Transverse colon (tissue), 4 donors: ENCODE data around the gene UNC5B. TPM values are rescaled to one million over a fixed set of nuclear protein-coding genes. Genes with fewer than 3 reads are reported as not detected.
A peak's percentile ranks its signal among the peaks of the same experiment; 100 is the strongest.

ENCODE experiments used
- DNase-seq: peaks from one replicate; pipeline ENCODE4 v3.0.0-alpha.2; 2019
- H3K27ac ChIP-seq, 4 donors: fragments of 200-600 bp; sonication (generic); 2 replicates each; pipeline ENCODE4 v1.5.1; 2016 to 2018; ENCODE audit warnings: inconsistent platforms in 4 of 4
- H3K27me3 ChIP-seq: fragments of 200-600 bp; sonication (generic); 2 replicates; pipeline ENCODE4 v1.5.1; 2017; ENCODE audit warnings: inconsistent platforms
- H3K36me3 ChIP-seq, 4 donors: fragments of 200-600 bp; sonication (generic); 2 replicates each; pipeline ENCODE4 v1.5.1; 2017 to 2019; ENCODE audit warnings: inconsistent platforms in 4 of 4
- H3K4me1 ChIP-seq, 4 donors: fragments of 200-600 bp; sonication (generic); 2 replicates each; pipeline ENCODE4 v1.5.1; 2017 to 2020; ENCODE audit warnings: inconsistent platforms in 4 of 4
- H3K4me3 ChIP-seq, 4 donors: fragments of 200-600 bp; sonication (generic); 1 replicate in 1 of 4; 2 replicates in 3 of 4; pipeline versions ENCODE4 v1.5.1 to v1.6.1; 2017 to 2019; ENCODE audit warnings: inconsistent platforms in 4 of 4
- H3K9me3 ChIP-seq, 2 donors: fragments of 200-600 bp; sonication (generic); 2 replicates each; pipeline ENCODE4 v1.5.1; 2017 to 2019; ENCODE audit warnings: inconsistent platforms in 2 of 2
- CTCF ChIP-seq, 5 experiments: fragments of 200-600 bp in 3 of 5; fragments of 450-650 bp in 2 of 5; sonication (generic) in 3 of 5; IDR thresholded peaks; 1 replicate in 2 of 5; 2 replicates in 3 of 5; pipeline ENCODE4 v1.5.1; 2016 to 2017; ENCODE audit warnings: antibody characterized with exemption in 5 of 5, inconsistent platforms in 3 of 5, mild to moderate bottlenecking in 2 of 5, moderate library complexity in 1 of 5
- EP300 ChIP-seq: sonication (generic); formaldehyde crosslinking; IDR thresholded peaks from one replicate; pipeline ENCODE4 v1.6.1; 2017; ENCODE audit warnings: antibody characterized with exemption, low read depth
- POLR2A ChIP-seq: fragments of 450-650 bp; IDR thresholded peaks from one replicate; pipeline ENCODE4 v1.6.1; 2016; ENCODE audit warnings: antibody characterized with exemption, mild to moderate bottlenecking, moderate library complexity
- POLR2AphosphoS5 ChIP-seq, 3 donors: sonication (generic); formaldehyde crosslinking; IDR thresholded peaks; one replicate each; pipeline ENCODE4 v1.6.1; 2016; ENCODE audit warnings: antibody characterized with exemption in 3 of 3
- WGBS, 2 donors: methylation state at CpG; one replicate each; pipeline ENCODE4 v1.1.5; 2018; ENCODE audit warnings: low coverage in 1 of 2; 5-methylcytosine and 5-hydroxymethylcytosine counted together
- in situ Hi-C, 4 donors: fragments of 200-750 bp; cut with MboI; loops; one replicate each; pipeline versions ENCODE4 v1.15.0 to v1.15.1; 2017; ENCODE audit warnings: low sequenced_read_pairs in 3 of 4, low pct_ligation_motif_present in 1 of 4, low pct_unique_long_range_greater_than_20kb in 1 of 4
- intact Hi-C: fragments of 100-400 bp; cut with DNase I; formaldehyde crosslinking; loops from one replicate; pipeline ENCODE4 v1.15.1; 2023; ENCODE audit warnings: low total_unique reads
- total RNA-seq, 4 donors: library from RNA; depleted of rRNA; stranded (reverse); fragments of >200 nt; gene quantifications; one replicate each; pipeline ENCODE4 v1.1.0, GENCODE V29; 2016

UNC5B gene
- total RNA-seq, 4 donors from 2014 or later, result 12.3 to 74.1 (median 41.2) TPM

DNA sequence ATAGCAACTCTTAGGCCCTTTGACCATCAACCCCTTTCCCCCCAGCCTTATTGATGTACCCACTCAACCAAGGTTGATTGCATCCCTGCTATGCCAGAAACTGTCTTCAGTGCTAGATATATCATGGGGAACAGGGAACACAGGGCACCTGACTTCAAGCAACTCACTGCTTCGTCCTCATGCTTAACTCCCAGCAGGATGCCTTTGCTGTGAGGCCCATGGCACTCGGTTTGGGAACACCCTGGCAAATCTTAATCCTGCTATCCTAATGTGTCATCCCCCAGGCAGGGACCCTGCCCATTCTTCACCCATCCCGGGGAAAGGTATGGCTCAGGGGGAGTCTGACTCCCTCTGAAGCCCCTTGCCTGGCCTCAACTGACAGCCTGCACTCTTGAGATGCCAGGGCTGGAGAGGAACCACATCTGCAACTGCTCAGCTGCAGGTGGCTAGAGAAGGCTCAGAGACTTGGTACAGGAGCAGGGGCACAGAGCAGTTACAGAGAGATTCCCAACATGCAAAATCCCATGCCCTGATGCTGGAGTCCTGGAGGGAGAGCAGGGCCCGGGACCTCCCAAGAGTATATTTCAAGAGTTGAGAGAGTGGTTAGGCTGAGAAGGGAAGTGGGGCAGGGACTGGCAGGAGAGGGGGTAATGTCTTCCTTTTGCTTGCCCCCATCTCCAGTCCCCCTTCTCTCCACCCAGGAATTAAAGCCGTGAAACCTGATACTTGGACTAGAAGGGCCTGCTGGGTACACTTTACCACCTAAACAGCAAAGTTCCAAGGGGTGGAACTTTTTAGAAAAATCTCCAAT lies 2.4 kb upstream of the UNC5B start:
- H3K36me3 ChIP-seq, result no peaks in the 10 kb centered on the region
- peaks cover 44% of the 10 kb centered on the region for H3K27me3 ChIP-seq
- no peak overlapping the region for H3K27ac ChIP-seq
- intact Hi-C loops, result loop anchor here (5.0 kb wide), 1 partner anchor 283 kb away; no protein-coding TSS in a partner anchor
- H3K9me3 ChIP-seq, result no peaks in the 10 kb centered on the region
- peaks cover 6 to 31% (median 20%) of the 10 kb centered on the region in 4 donors for H3K4me1 ChIP-seq
- no peak overlapping the region for H3K4me3 ChIP-seq
- no peak for DNase-seq
- TF ChIP-seq EP300 (no peak), POLR2A (no peak), POLR2AphosphoS5 (IDR thresholded peaks at IDR 0.05) (no peak), CTCF (IDR thresholded peaks at IDR 0.05) (no peak)
- 60 to 65% methylated on average over 1 to 5 of the region's 5 CpGs for WGBS, 2 donors
- in situ Hi-C loops, result loop anchor here in 2 of 4 donors (10.0 kb wide), 2 partner anchors 275 to 305 kb away; no protein-coding TSS in a partner anchor

DNA sequence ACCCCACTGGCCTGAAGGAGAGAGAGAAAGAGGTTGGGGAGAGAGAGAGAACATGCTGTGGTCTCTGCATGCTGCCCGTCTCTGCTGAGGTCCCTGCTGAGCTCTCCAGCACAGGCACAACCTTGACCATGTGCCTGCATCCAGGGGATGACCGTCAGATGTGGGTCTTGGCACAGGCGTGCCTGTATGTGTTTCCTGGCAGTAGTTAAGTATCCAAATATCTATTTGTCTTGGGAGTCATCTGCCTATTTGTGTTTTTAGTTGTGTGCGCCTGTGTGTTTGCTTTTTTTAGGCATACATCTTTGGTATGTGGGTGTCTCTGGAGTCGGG lies 1.9 kb upstream of the UNC5B start:
- Histone ChIP-seq H3K4me1 (peaks cover 6 to 31% (median 20%) of the 10 kb centered on the region in 4 donors), H3K4me3 (no peak overlapping the region), H3K27me3 (peaks cover 48% of the 10 kb centered on the region), H3K36me3 (no peaks in the 10 kb centered on the region), H3K9me3 (no peaks in the 10 kb centered on the region), H3K27ac (no peak overlapping the region)
- 17 to 40% methylated on average over 1 to 5 of the region's 5 CpGs for WGBS, 2 donors
- DNase-seq, result no peak
- in situ Hi-C loops, result no loop called here
- TF ChIP-seq CTCF (IDR thresholded peaks at IDR 0.05), result no peak
- no peak for TF ChIP-seq POLR2A
- TF ChIP-seq EP300, result no peak
- TF ChIP-seq POLR2AphosphoS5 (IDR thresholded peaks at IDR 0.05), result no peak
- intact Hi-C loops, result loop anchor here (5.0 kb wide), 1 partner anchor 283 kb away; no protein-coding TSS in a partner anchor

DNA sequence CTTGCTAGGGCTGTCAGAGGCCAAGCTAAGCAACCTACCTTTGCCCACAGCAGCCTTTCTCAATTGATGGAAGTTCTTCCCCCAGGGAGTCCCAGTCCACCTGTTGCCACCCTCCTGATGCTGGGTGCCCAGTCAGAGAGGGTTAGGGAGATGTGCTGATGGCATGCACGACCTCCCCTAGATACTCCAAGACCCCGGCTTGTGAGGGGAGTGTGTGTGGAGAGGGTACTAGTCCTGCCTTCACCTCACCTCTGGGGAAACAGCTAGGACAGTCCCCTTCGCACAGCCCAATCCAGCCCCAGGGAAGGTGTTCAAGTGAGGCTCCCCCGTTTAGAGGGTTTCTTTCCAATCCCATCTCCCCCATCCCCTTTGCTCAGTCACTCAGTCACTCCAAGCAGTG lies 1.3 kb upstream of the UNC5B start:
- no peak overlapping the region for H3K27ac ChIP-seq
- in situ Hi-C loops (no loop called here), intact Hi-C loops (loop anchor here (5.0 kb wide), 1 partner anchor 284 kb away; no protein-coding TSS in a partner anchor)
- H3K4me1 ChIP-seq, result peaks cover 6 to 31% (median 21%) of the 10 kb centered on the region in 4 donors
- peaks cover 44% of the 10 kb centered on the region for H3K27me3 ChIP-seq
- WGBS, 2 donors, result 47% methylated on average over 4 of the region's 4 CpGs; no CpG with 5 or more reads in 1 of the 2 donors
- no peak overlapping the region for H3K4me3 ChIP-seq
- DNase-seq, result no peak
- no peaks in the 10 kb centered on the region for H3K9me3 ChIP-seq
- H3K36me3 ChIP-seq, result no peaks in the 10 kb centered on the region
- TF ChIP-seq EP300, result no peak
- TF ChIP-seq POLR2A, result no peak
- TF ChIP-seq POLR2AphosphoS5 (IDR thresholded peaks at IDR 0.05), result no peak
- TF ChIP-seq CTCF (IDR thresholded peaks at IDR 0.05), result no peak

GRCh38 chr10:71211775-71212317 lies 524 bp upstream of the UNC5B start:
- peak overlapping the region; percentile 90 to 93 (median 90) for H3K27ac ChIP-seq
- in situ Hi-C loops, result no loop called here

More at GRCh38 chr10:71211775-71212317, 524 bp upstream of the UNC5B start:
- Histone ChIP-seq H3K9me3 (no peaks in the 10 kb centered on the region), H3K4me1 (peaks cover 11 to 38% (median 26%) of the 10 kb centered on the region in 4 donors), H3K27me3 (peaks cover 52% of the 10 kb centered on the region), H3K4me3 (peak overlapping the region in 3 of 4 donors; percentile 67 to 78 (median 70)), H3K36me3 (no peaks in the 10 kb centered on the region)
- DNase-seq, result no peak
- WGBS, 2 donors, result 0 to 5% methylated on average over 2 to 7 of the region's 7 CpGs
- intact Hi-C loops, result loop anchor here (5.0 kb wide), 1 partner anchor 285 kb away; no protein-coding TSS in a partner anchor
- TF ChIP-seq EP300 (no peak), POLR2A (no peak), CTCF (IDR thresholded peaks at IDR 0.05) (no peak), POLR2AphosphoS5 (IDR thresholded peaks at IDR 0.05) (no peak)
